ENCODE results near the gene MATN1.

MATN1 gene

GRCh38 chr1:30662291-30662840 is 61.0 kb downstream of the MATN1 start:
- no peak for DNase-seq (ENCODE audit: low read depth in 2 of 2)

- DNase-seq (ENCODE audit: low read depth in 2 of 2) = no peak
Observed at GRCh38 chr1:30661311-30661710, 62.1 kb downstream of the MATN1 start.

Data from activated CD4-positive, alpha-beta T cell treated with anti-CD3 and anti-CD28 coated beads for 24 hours (primary cell).